Ramos (cell line): ENCODE measurements around the gene SMIM28.
"Not testable (repeated sequence)": the region's sequence is repeated elsewhere in the genome, so short reads cannot be mapped to it uniquely, and the experiment has no call there.

Experiments used
- in situ Hi-C: fragments of 300-500 bp; cut with MboI; formaldehyde crosslinking; loops from one replicate; pipeline ENCODE4 v1.14.3; 2022; ENCODE audit warnings: low sequenced_read_pairs; ENCODE audit not compliant: unreplicated experiment

Gene SMIM28

DNA sequence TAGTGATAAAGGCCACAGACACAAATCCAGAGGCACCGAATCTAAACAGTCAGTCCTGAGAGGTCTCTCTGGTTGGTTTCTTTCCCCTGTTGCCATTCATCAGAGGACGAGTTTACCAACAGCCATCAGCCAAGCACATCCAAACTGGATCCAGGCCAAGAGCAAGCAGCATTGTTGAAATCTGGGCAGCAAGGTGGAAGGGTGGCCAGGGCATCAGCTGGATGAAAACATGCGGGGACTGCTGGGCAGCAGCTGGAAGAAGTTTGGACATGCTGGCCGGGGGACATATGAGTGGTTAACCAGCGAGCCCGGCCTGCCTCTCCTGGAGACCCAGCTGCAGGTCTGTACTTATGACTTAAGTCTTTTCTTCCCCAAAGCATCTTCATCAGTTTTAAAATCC, at the start of gene SMIM28:
TSS of gene SMIM28 (plus strand) at position 62 of the 400 bp plus-strand sequence. CDS start at position 230, 168 bp downstream.
- in situ Hi-C loops = no loop called here

DNA sequence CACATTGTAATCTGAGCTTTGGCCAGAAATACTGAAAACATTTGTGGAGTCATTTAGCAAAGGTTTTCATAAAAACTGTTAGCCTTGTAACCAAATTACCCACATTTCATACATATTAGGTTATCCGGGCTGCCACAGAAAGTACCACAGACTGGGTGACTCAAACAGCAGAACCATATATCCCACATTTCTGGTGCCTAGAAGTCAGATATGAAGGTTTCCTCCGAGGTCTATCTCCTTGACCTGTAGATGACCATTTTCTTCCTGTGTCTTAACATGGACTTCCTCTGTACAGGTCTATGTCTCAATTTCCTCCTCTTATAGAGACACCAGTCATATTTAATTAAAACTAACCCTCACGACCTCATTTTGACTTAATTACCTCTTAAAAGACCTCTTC, 49.5 kb upstream of the SMIM28 start:
- in situ Hi-C loops = no loop called here

DNA sequence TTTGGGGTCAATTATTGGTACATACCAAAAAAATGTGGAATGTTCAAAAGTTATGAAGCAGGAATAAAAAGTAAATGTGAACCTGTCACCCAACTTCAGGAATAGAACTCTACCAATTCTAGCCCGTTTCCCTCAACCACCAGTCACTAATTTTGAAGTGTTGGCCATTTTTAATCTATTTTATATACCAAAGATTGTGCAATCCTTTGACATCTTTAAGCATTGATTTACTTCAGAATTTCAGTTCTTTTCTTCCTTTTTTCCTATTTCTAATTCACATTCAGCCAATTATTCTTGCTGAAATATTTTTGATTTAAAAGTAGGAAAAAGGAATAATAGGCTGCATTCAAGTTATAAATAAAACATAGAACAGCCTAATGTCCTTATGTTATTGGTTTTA, 46.9 kb upstream of the SMIM28 start:
- in situ Hi-C loops = no loop called here

- in situ Hi-C loops = no loop called here
These were observed 46.3 kb upstream of the SMIM28 start for GRCh38 chr6:138331444-138331843.

- in situ Hi-C loops = no loop called here
These were observed 45.7 kb upstream of the SMIM28 start for GRCh38 chr6:138331984-138332383.

DNA sequence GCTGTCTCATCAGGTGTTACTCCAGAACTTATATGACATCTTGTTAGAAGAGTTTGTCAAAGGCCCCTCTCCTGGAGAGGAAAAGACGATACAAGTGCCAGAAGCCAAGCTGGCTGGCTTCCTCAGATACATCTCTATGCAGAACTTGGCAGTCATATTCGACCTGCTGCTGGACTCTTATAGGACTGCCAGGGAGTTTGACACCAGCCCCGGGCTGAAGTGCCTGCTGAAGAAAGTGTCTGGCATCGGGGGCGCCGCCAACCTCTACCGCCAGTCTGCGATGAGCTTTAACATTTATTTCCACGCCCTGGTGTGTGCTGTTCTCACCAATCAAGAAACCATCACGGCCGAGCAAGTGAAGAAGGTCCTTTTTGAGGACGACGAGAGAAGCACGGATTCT, 43.7 kb upstream of the SMIM28 start:
- in situ Hi-C loops = no loop called here

- in situ Hi-C loops = no loop called here
These were observed 42.7 kb upstream of the SMIM28 start for GRCh38 chr6:138334963-138335362.

DNA sequence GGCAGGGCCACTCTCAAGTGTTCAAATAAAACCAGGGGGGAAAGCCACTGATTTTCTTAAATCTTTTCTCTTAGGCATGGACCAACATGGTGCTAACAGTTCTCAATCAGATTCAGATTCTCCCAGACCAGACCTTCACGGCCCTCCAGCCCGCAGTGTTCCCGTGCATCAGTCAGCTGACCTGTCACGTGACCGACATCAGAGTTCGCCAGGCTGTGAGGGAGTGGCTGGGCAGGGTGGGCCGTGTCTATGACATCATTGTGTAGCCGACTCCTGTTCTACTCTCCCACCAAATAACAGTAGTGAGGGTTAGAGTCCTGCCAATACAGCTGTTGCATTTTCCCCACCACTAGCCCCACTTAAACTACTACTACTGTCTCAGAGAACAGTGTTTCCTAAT, 41.5 kb upstream of the SMIM28 start:
- in situ Hi-C loops = no loop called here

GRCh38 chr6:138337076-138337475, 40.6 kb upstream of the SMIM28 start:
- in situ Hi-C loops = no loop called here

DNA sequence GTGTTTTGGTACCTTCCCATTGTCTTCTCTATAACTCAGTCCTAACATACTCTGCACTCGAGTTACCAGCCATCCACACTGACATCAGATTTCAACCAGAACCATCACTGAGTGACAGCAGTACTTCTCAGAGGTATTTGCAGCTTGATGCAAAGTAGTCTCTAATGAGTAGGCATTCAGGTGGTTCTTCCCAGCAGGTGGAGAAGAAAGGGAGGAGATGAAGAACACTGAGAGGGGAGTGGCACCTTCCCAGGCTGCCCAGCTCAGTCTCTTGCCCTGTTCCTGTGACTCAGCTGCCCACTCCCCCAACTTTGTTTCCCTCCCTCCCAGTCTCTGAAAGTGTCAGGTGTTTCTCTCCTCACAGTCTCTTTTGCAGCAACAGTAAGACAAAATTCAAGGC, 38.7 kb upstream of the SMIM28 start:
- in situ Hi-C loops = no loop called here

- in situ Hi-C loops = no loop called here
These were observed 36.5 kb upstream of the SMIM28 start for GRCh38 chr6:138341176-138341575.

- in situ Hi-C loops = no loop called here
These were observed 34.6 kb upstream of the SMIM28 start for GRCh38 chr6:138343112-138343511.

DNA sequence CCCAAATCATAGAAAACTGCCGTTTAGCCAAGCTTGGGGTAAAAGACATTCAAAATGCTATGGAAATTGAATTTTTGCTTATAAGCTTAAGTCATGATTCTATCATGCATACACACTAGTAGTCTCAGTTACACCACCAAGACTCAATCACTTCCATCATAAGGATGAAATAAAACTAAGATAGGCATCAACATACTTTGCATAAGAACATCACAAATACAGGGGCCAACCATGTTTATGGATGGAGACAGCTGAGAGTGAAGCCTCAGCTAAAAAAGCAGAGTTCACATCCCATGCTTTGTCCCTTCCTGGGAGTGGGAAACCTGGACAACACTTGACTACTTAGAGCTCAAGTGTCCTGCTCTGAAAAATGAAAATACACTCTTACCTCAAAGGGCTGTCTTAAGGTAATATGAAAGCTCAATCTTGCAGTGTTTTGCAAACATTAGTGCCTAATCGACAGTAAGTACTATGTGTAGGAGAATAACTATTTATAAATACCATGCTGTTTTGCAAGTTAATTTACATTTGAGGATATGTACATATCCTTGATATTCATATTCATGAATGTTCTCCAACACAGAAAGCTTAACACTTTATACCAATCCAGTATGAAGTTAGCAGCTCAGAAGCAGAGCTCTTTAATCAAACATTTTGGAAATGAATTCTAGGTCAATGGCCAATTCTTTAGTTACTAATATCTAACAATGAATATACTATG, 32.0 kb upstream of the SMIM28 start:
- in situ Hi-C loops = no loop called here

DNA sequence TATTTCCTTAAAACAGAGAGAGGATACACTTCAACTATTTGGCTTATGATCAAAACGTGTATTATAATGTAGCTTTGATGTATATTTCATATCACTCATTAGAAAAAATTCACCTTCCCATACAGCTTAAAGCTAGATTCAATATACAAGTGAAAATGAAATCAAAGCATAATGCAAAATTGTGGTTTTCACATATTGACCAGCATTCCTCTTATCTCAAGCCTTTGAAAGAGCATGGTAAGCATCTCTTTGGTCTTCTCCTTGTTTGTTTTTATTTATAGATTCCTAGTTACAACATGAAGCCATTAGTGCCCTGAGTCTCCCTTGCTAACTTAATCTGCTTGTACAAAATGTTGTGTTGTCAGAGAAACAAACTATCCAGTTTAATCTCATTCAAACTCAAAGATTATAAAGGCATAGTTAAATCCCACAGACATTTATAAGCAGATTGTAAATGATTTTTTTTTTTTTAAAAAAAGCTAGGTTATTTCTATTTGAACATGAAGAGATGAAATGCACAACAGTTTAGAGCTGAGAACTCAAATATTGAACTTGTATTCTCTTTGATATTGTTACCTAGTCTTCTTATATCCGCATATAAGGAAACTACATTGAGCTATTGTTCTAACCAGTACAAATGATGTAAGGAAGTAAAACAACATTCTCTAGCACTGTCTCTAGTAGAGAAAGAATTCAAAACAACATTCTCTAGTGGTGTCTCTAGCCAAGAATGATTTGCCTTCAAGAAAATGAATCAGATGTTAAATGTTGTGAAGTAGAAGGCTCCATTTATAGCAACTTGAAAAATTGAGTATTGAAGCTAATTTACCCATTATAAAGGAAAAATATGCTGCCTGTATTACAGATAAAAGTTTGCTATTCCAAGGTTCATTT, 31.2 kb upstream of the SMIM28 start:
- in situ Hi-C loops = no loop called here

GRCh38 chr6:138347864-138348263, 29.8 kb upstream of the SMIM28 start:
- in situ Hi-C loops = no loop called here

GRCh38 chr6:138349891-138350290, 27.8 kb upstream of the SMIM28 start:
- in situ Hi-C loops = no loop called here

DNA sequence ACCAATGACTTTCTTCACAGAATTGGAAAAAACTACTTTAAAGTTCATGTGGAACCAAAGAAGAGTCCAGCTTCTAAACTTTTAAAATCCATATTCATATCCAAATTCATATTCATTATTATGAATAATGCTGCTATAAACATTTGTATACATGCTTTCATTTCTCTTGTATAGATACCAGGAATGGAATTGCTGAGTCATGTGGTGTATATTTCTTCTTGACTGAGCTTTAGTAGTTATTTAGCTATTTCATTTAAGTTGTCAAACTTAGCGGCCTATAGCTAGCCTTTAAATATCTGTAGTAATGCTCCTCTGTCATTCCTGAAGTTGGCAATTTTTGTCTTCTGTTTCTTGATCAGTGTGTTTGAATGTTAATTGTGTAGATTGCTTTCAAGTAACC, 19.8 kb upstream of the SMIM28 start:
- in situ Hi-C loops = no loop called here

DNA sequence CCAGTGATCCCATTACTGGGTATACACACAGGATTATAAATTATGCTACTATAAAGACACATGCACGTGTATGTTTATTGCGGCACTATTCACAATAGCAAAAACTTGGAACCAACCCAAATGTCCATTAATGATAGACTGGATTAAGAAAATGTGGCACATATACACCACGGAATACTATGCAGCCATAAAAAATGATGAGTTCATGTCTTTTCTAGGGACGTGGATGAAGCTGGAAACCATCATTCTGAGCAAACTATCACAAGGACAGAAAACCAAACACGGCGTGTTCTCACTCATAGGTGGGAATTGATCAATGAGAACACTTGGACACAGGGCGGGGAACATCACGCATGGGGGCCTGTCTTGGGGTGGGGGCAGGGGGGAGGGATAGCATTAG, 9.0 kb upstream of the SMIM28 start:
- in situ Hi-C loops = not testable (repeated sequence)

DNA sequence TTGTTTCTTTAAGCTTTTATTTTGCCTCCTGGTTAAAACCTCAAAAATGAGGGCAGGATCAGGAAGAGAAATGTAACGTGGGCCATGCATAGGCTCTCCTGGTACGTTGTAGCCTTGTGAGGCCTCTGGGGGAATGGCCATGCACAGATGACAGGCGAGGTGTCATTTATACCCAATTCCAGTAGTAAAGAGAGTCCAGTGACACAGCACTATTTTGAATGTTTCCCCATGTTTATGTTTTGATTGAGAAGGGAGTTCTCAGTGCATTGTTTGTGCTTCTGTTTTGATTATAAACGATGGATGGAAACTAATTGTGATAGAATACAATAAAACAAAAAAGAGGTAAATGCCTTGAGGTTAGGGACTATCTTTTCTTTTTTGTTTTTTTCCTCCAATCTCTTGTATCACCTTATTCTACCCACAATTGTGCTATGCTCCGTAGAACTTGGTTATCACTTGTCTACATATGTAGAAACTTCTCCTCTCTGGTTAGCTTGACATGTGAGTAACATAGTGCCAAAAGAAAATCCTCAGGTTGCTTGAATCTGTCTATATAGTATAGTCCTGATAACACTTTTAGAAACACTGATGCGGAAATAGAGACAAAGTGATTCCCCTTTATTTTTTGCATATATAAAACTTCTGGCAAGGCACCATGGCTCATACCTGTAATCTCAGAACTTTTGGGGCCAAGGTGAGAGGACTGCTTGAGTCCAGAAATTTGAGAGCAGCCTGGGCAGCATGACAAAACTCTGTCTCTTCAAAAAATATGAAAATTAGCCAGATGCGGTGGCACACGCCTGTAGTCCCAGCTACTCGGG, 6.9 kb upstream of the SMIM28 start:
- in situ Hi-C loops = no loop called here

GRCh38 chr6:138371452-138371711, 6.3 kb upstream of the SMIM28 start:
- in situ Hi-C loops = no loop called here

DNA sequence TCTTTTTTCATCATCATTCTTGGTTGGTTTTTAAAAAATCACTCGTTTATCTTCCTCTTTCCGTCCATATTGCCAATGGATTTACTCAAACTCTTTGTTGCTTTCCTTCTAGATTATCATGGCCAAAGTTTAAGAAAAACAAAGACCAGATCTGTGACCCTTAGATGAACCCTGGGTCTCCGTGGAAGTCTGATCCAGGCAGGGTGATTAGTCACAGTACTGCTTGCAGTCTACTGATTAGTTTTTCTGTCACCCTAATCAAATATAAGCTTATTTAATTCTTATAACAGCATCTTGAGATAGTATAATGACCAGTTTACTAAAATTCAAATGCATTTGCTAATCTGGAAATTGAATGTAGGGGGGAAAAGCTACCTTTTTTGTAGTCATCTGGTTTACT, 6.0 kb upstream of the SMIM28 start:
- in situ Hi-C loops = no loop called here
